ENCODE results near the gene SMG6. TPM values are rescaled to one million over a fixed set of nuclear protein-coding genes. Genes with fewer than 3 reads are reported as not detected.

Gene SMG6
- total and polyA plus RNA-seq, 2 of the 13 experiments (the other 11 are each of a cell fraction or from before 2014, with no cell fraction given): 4.6 to 14.6 TPM

- TF ChIP-seq ZNF362 (CRISPR knock-in tag; IDR thresholded peaks at IDR 0.05; ENCODE audit: borderline replicate concordance) (no peak), GATA4 (IDR thresholded peaks at IDR 0.05; ENCODE audit: borderline replicate concordance, low read depth) (no peak), ZBTB26 (CRISPR knock-in tag; IDR thresholded peaks at IDR 0.05; ENCODE audit: borderline replicate concordance) (no peak)
Observed at GRCh38 chr17:2237950-2238349, 65.6 kb downstream of the SMG6 start (continued).

- Histone ChIP-seq H3K4me3 (replicated peaks in 1 of 3; ENCODE audit: insufficient read depth in 1 of 3, low read depth in 2 of 3, low read length in 3 of 3) (no peak overlapping the region), H3K36me3 (replicated peaks in 1 of 2; ENCODE audit: control insufficient read depth in 1 of 2, insufficient read depth in 2 of 2, low read length in 2 of 2) (peaks cover 21 to 70% of the 10 kb centered on the region in 2 experiments), H3K79me2 (ENCODE audit: insufficient read depth, low read length) (no peaks in the 10 kb centered on the region), H3K27ac (ENCODE audit: extremely low read length, insufficient read depth, low read length) (no peak overlapping the region), H3K4me1 (ENCODE audit: insufficient read depth, low read length) (no peaks in the 10 kb centered on the region), H4K20me1 (ENCODE audit: insufficient read depth, low read length) (no peaks in the 10 kb centered on the region), H3K9ac (ENCODE audit: insufficient read depth, low read depth, low read length) (no peak overlapping the region), H2AFZ (ENCODE audit: low read length) (no peak overlapping the region), H3K4me2 (ENCODE audit: low read depth, low read length) (no peak overlapping the region), H3K9me3 (ENCODE audit: low read length) (no peaks in the 10 kb centered on the region), H3K27me3 (ENCODE audit: control insufficient read depth in 1 of 2, insufficient read depth in 2 of 2, low read length in 2 of 2) (no peaks in the 10 kb centered on the region; a peak in 1 of 5 replicates)
- no peak for ATAC-seq
- WGBS (ENCODE audit: low lambda C conversion rate): 91% methylated on average over 5 of the region's 5 CpGs
- TF ChIP-seq RCOR2 (CRISPR knock-in tag; IDR thresholded peaks at IDR 0.05) (no peak), STAT5B (CRISPR knock-in tag; IDR thresholded peaks at IDR 0.05) (no peak), ZBTB7A (CRISPR knock-in tag; IDR thresholded peaks at IDR 0.05) (no peak), TFDP2 (CRISPR knock-in tag; IDR thresholded peaks at IDR 0.05) (no peak), MED8 (CRISPR knock-in tag; IDR thresholded peaks at IDR 0.05; ENCODE audit: insufficient replicate concordance) (no peak), PRDM4 (CRISPR knock-in tag; IDR thresholded peaks at IDR 0.05; ENCODE audit: borderline replicate concordance) (no peak), ZNF317 (CRISPR knock-in tag; IDR thresholded peaks at IDR 0.05) (no peak), HOXD1 (CRISPR knock-in tag; IDR thresholded peaks at IDR 0.05) (no peak)
- intact Hi-C loops (cut with micrococcal nuclease; ENCODE audit: unreplicated experiment) (no loop called here), in situ Hi-C loops (cut with HindIII; ENCODE audit: extremely low pct_ligation_motif_present, low pct_unique_long_range_greater_than_20kb) (loop anchor here (25.0 kb wide), 1 partner anchor 325 kb away; no protein-coding TSS in a partner anchor)
- DNase-seq (ENCODE audit: low spot score): no peak
- no TSS peak for BruUV-seq (replicated peaks)
- no peak for FAIRE-seq
- ChIA-PET POLR2A (no interaction called here), CTCF (ENCODE audit: low intra/inter-chr PET ratio, low total read pairs) (no interaction called here)
Observed at GRCh38 chr17:2237521-2237921, 66.1 kb downstream of the SMG6 start.

All from HepG2 (cell line).